ENCODE results near the gene TAC3. TPM values are rescaled to one million over a fixed set of nuclear protein-coding genes. Genes with fewer than 3 reads are reported as not detected.

Gene TAC3
- total and polyA plus RNA-seq, 2 donors (not counting 3 experiments of a cell fraction or from before 2014, with no cell fraction given), result not detected

- no peak overlapping the region for H3K4me2 ChIP-seq (ENCODE audit: insufficient read depth, low read length)
- intact Hi-C loops (cut with micrococcal nuclease) (no loop called here), dilution Hi-C loops (cut with MboI; ENCODE audit: extremely low pct_ligation_motif_present, low sequenced_read_pairs) (no loop called here)
- H3K9me3 ChIP-seq (replicated peaks; ENCODE audit: control insufficient read depth, insufficient read depth, low read length), result no peaks in the 10 kb centered on the region
- DNase-seq (ENCODE audit: low read depth, low spot score) (no peak), FAIRE-seq (no peak)
- H3K27me3 ChIP-seq (ENCODE audit: control insufficient read depth in 2 of 2, insufficient read depth in 2 of 2, low read length in 2 of 2), result no peaks in the 10 kb centered on the region
- no peak overlapping the region for H3K27ac ChIP-seq (ENCODE audit: insufficient read depth, low read depth, low read length)
- no peaks in the 10 kb centered on the region for H4K20me1 ChIP-seq (replicated peaks; ENCODE audit: control insufficient read depth, extremely low read depth, insufficient read depth, low read length)
- CTCF ChIA-PET, result interaction anchor here (1.4 to 2.2 kb wide), 2 partner anchors 10 to 158 kb away, joined by 4 to 20 read pairs; no protein-coding TSS in a partner anchor
- no peaks in the 10 kb centered on the region for H3K9me1 ChIP-seq (replicated peaks; ENCODE audit: control insufficient read depth, extremely low read depth, insufficient read depth, low read length)
- H3K9ac ChIP-seq (replicated peaks; ENCODE audit: extremely low read depth, insufficient read depth, low read length), result no peak overlapping the region
- no peak overlapping the region for H2AFZ ChIP-seq (ENCODE audit: low read depth, low read length)
- no TSS peak for BruUV-seq (replicated peaks)
- TF ChIP-seq CTCF (IDR thresholded peaks at IDR 0.05; ENCODE audit: extremely low read depth in 1 of 2, insufficient read depth in 1 of 2, low read depth in 1 of 2, low read length in 2 of 2) (no peak), GATA2 (IDR thresholded peaks at IDR 0.05; ENCODE audit: insufficient read depth, insufficient read length, low read depth, low read length) (no peak), MYC (IDR thresholded peaks at IDR 0.05; ENCODE audit: low read depth, low read length) (no peak), FOS (IDR thresholded peaks at IDR 0.05; ENCODE audit: borderline replicate concordance, insufficient read depth, low read length) (no peak), EZH2 (IDR thresholded peaks at IDR 0.05; ENCODE audit: borderline replicate concordance, low read depth, low read length, severe bottlenecking) (no peak), POLR2A (IDR thresholded peaks at IDR 0.05; ENCODE audit: low read depth, low read length) (no peak), MAX (IDR thresholded peaks at IDR 0.05; ENCODE audit: insufficient read depth, insufficient read length) (no peak), JUN (IDR thresholded peaks at IDR 0.05; ENCODE audit: borderline replicate concordance, insufficient read depth, insufficient read length, low read depth) (no peak), POLR2AphosphoS5 (IDR thresholded peaks at IDR 0.05; ENCODE audit: insufficient read depth, low read depth, low read length) (no peak)
- H3K36me3 ChIP-seq (ENCODE audit: control insufficient read depth in 2 of 2, extremely low read depth in 1 of 2, insufficient read depth in 2 of 2, low read length in 2 of 2), result peaks cover 0 to 20% of the 10 kb centered on the region in 2 experiments
- H3K4me3 ChIP-seq (replicated peaks in 1 of 3; ENCODE audit: insufficient read depth in 1 of 3, low read depth in 1 of 3, low read length in 3 of 3), result no peak overlapping the region
- no peaks in the 10 kb centered on the region for H3K4me1 ChIP-seq (ENCODE audit: control insufficient read depth, extremely low read depth, insufficient read depth, low read length)
- H3K79me2 ChIP-seq (ENCODE audit: control insufficient read depth, insufficient read depth, low read length), result peaks cover 2% of the 10 kb centered on the region
- POLR2A ChIA-PET, result no interaction called here
Measured at GRCh38 chr12:56998316-56998715, 18.0 kb downstream of the TAC3 start.

Data from endothelial cell of umbilical vein (primary cell).